Body of pancreas (tissue), 4 donors: Measurements from ENCODE around the gene MKKS.

Source experiments
- CTCF ChIP-seq, 7 experiments: fragments of 450-650 bp in 4 of 7; fragments of 200-600 bp in 3 of 7; sonication (generic) in 3 of 7; IDR thresholded peaks; one replicate each; pipeline ENCODE4 v1.5.1; 2016 to 2019; ENCODE audit warnings: antibody characterized with exemption in 7 of 7
- POLR2A ChIP-seq, 3 donors: fragments of 450-650 bp; IDR thresholded peaks; one replicate each; pipeline ENCODE4 v1.6.1; 2016; ENCODE audit warnings: antibody characterized with exemption in 3 of 3, mild to moderate bottlenecking in 2 of 3

GRCh38 chr20:10412591-10413408 lies 21.2 kb downstream of the MKKS start:
- TF ChIP-seq CTCF (IDR thresholded peaks at IDR 0.05): no peak
- TF ChIP-seq POLR2A (IDR thresholded peaks at IDR 0.05): no peak
